DND-41 (cell line): ENCODE data around the gene BRI3BP.

Source experiments
- EZH2 ChIP-seq: IDR thresholded peaks from 3 replicates; pipeline ENCODE4 v1.6.1; 2012; ENCODE audit warnings: borderline replicate concordance, low read depth, mild to moderate bottlenecking, moderate library complexity, low read length, inconsistent platforms; ENCODE audit not compliant: severe bottlenecking
- TF ChIP-seq, protein P1 (sequence below): IDR thresholded peaks from 2 replicates; pipeline ENCODE4 v1.5.1; 2012; ENCODE audit warnings: borderline replicate concordance, low read length, moderate library complexity, mild to moderate bottlenecking; ENCODE audit not compliant: poor library complexity, severe bottlenecking; ENCODE audit errors: extremely low read depth

DNA sequence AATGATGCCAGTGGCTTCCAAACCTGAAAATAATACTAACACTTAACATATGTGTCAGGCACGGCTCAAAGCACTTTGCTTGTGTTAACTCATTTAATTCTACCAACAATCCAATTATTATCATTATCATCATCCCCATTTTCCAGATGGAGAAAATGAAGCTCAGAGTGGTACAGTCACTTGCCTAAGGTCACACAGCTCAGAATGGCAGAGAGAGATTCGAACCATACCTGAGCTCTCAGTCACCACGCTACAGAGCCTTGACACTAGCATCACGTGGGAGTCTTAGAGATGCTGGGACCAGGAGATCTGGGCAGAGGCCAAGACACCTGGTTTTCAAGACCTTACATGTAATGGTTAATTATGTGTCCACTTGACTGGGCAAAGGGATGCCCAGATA is 38.7 kb upstream of the BRI3BP start:
- TF ChIP-seq, protein P1, sequence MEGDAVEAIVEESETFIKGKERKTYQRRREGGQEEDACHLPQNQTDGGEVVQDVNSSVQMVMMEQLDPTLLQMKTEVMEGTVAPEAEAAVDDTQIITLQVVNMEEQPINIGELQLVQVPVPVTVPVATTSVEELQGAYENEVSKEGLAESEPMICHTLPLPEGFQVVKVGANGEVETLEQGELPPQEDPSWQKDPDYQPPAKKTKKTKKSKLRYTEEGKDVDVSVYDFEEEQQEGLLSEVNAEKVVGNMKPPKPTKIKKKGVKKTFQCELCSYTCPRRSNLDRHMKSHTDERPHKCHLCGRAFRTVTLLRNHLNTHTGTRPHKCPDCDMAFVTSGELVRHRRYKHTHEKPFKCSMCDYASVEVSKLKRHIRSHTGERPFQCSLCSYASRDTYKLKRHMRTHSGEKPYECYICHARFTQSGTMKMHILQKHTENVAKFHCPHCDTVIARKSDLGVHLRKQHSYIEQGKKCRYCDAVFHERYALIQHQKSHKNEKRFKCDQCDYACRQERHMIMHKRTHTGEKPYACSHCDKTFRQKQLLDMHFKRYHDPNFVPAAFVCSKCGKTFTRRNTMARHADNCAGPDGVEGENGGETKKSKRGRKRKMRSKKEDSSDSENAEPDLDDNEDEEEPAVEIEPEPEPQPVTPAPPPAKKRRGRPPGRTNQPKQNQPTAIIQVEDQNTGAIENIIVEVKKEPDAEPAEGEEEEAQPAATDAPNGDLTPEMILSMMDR = no peak
- no peak for TF ChIP-seq EZH2
